ENCODE data around the gene ASXL2. TPM values are rescaled to one million over a fixed set of nuclear protein-coding genes. Genes with fewer than 3 reads are reported as not detected.

ASXL2 gene
- total RNA-seq, 1 experiment from 2014 or later, result 32.7 TPM

GRCh38 chr2:25736899-25737515 lies 141.3 kb downstream of the ASXL2 start:
- no peak for TF ChIP-seq CTCF (conservative IDR thresholded peaks at IDR 0.05)
- Histone ChIP-seq H3K4me1 (ENCODE audit: insufficient read depth, low read length) (no peaks in the 10 kb centered on the region; the same call in 1 of the 2 replicates), H3K79me1 (ENCODE audit: insufficient read depth, low read depth, low read length, poor library complexity, severe bottlenecking) (no peaks in the 10 kb centered on the region), H3K79me2 (ENCODE audit: insufficient read depth, low read length) (no peaks in the 10 kb centered on the region), H3K23ac (ENCODE audit: insufficient read length, low read depth, low read length) (no peak overlapping the region), H3K9me3 (ENCODE audit: control insufficient read depth, low read depth, low read length) (no peaks in the 10 kb centered on the region), H3K4me2 (ENCODE audit: insufficient read depth, insufficient read length, low read length) (no peak overlapping the region), H2BK12ac (ENCODE audit: insufficient read length, low read depth, low read length) (no peak overlapping the region), H2AFZ (ENCODE audit: low read length) (no peak overlapping the region), H3K18ac (ENCODE audit: insufficient read length, low read depth, low read length) (no peak overlapping the region), H4K20me1 (ENCODE audit: control insufficient read depth, insufficient read depth, insufficient read length) (no peaks in the 10 kb centered on the region), H2AK5ac (ENCODE audit: insufficient read length, low read length) (no peak overlapping the region), H2BK15ac (ENCODE audit: low read depth, low read length) (no peak overlapping the region), H4K5ac (ENCODE audit: insufficient read length, low read depth, low read length) (no peak overlapping the region), H4K8ac (replicated peaks; ENCODE audit: insufficient read length, low read depth, low read length) (no peak overlapping the region), H3K27me3 (ENCODE audit: insufficient read depth, low read length) (no peaks in the 10 kb centered on the region), H3K27ac (ENCODE audit: insufficient read length, low read depth, low read length) (no peak overlapping the region), H4K91ac (ENCODE audit: insufficient read length, low read depth, low read length) (no peak overlapping the region), H2BK5ac (ENCODE audit: insufficient read length, low read length) (no peak overlapping the region), H3K9ac (ENCODE audit: extremely low read depth, insufficient read length, low read length) (no peak overlapping the region), H2BK120ac (ENCODE audit: low read depth, low read length, poor library complexity, severe bottlenecking) (no peak overlapping the region), H3T11ph (ENCODE audit: low read length) (no peak overlapping the region), H3K56ac (ENCODE audit: insufficient read length, low read depth, low read length) (no peak overlapping the region), H3K4ac (ENCODE audit: low read depth, low read length) (no peak overlapping the region), H3K14ac (ENCODE audit: insufficient read depth, low read length) (no peak overlapping the region), H3K23me2 (ENCODE audit: insufficient read length, low read depth, low read length, poor library complexity, severe bottlenecking) (no peaks in the 10 kb centered on the region), H2BK20ac (ENCODE audit: low read depth, low read length, poor library complexity, severe bottlenecking) (no peak overlapping the region)
- WGBS (ENCODE audit: extremely low coverage, insufficient read length, low lambda C conversion rate), result no CpG with 5 or more reads among the region's 6 CpGs
- Mint-ChIP-seq H3K4me1 (peaks cover 42 to 50% of the 10 kb centered on the region in 2 experiments), H3K9me3 (no peaks in the 10 kb centered on the region), H3K4me3 (no peak overlapping the region), H3K27me3 (ENCODE audit: low read depth) (no peaks in the 10 kb centered on the region), H3K36me3 (ENCODE audit: insufficient read depth in 1 of 3, low read depth in 3 of 3) (peaks cover 0 to 6% (median 3%) of the 10 kb centered on the region in 3 experiments; a peak in 4 of 7 replicates), H3K27ac (no peak overlapping the region)
- no peak for DNase-seq
